ENCODE measurements around the gene TMEM231. TPM values are rescaled to one million over a fixed set of nuclear protein-coding genes. Genes with fewer than 3 reads are reported as not detected.

The TMEM231 gene
- total RNA-seq, 1 experiment from 2014 or later, result 3.4 TPM

DNA sequence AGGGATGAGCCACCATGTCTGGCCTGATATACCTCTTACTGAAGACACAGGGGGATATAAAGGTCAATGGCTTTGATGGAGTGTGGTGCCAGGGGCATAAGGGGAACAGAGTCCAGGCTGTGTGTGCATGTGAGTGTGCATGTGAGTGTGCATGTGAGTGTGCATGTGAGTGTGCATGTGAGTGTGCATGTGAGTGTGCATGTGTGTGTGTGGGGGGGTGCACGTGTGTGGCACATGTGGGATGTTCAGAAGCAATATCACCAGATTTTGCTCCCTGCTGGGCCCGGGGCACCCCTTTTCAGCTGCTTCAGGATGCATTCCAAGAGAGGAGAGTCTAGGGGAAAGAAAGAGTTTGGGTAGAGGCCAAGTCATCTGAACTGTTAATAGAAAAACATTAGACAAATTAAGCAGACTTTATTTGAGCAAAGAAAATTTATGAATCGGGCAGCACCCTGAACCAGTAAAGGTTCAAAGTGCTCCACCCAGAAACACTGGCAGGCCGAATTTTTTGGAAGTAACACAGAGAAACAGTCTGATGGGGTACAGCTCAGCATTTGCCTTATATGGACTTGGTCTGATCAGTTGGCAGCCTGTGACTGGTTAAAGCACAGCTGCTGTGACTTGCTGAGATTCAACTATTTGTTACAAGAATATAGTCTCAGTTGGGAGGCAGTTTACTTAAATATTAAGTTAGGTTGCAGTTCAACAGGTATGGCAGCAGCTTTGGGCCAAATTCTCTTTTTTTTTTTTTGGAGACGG is 29.8 kb downstream of the TMEM231 start:
- H4K8ac ChIP-seq (replicated peaks; ENCODE audit: insufficient read length, low read depth, low read length), result no peak overlapping the region
- H3K4me2 ChIP-seq (ENCODE audit: insufficient read depth, insufficient read length, low read length), result no peak overlapping the region
- Mint-ChIP-seq H3K4me3 (no peak overlapping the region), H3K27me3 (ENCODE audit: low read depth) (no peaks in the 10 kb centered on the region), H3K4me1 (peaks cover 0 to under 1% of the 10 kb centered on the region in 2 experiments; a peak in 1 of 4 replicates), H3K27ac (no peak overlapping the region), H3K36me3 (ENCODE audit: insufficient read depth in 1 of 3, low read depth in 3 of 3) (no peaks in the 10 kb centered on the region; a peak in 1 of 7 replicates), H3K9me3 (no peaks in the 10 kb centered on the region; a peak in 1 of 5 replicates)
- no peaks in the 10 kb centered on the region for H3K79me1 ChIP-seq (ENCODE audit: insufficient read depth, low read depth, low read length, poor library complexity, severe bottlenecking)
- H3K23me2 ChIP-seq (ENCODE audit: insufficient read length, low read depth, low read length, poor library complexity, severe bottlenecking), result no peaks in the 10 kb centered on the region
- no peak overlapping the region for H2BK20ac ChIP-seq (ENCODE audit: low read depth, low read length, poor library complexity, severe bottlenecking)
- no peak overlapping the region for H3K4ac ChIP-seq (ENCODE audit: low read depth, low read length)
- no peak overlapping the region for H3K14ac ChIP-seq (ENCODE audit: insufficient read depth, low read length)
- H3K27me3 ChIP-seq (ENCODE audit: insufficient read depth, low read length), result no peaks in the 10 kb centered on the region
- no peak overlapping the region for H2AFZ ChIP-seq (ENCODE audit: low read length)
- H2AK5ac ChIP-seq (ENCODE audit: insufficient read length, low read length), result no peak overlapping the region
- H2BK120ac ChIP-seq (ENCODE audit: low read depth, low read length, poor library complexity, severe bottlenecking), result no peak overlapping the region
- DNase-seq, result no peak
- H4K91ac ChIP-seq (ENCODE audit: insufficient read length, low read depth, low read length), result no peak overlapping the region
- H3K9ac ChIP-seq (ENCODE audit: extremely low read depth, insufficient read length, low read length), result no peak overlapping the region
- no peaks in the 10 kb centered on the region for H4K20me1 ChIP-seq (ENCODE audit: control insufficient read depth, insufficient read depth, insufficient read length)
- peak overlapping the region; percentile 34 for H3K18ac ChIP-seq (ENCODE audit: insufficient read length, low read depth, low read length)
- H3K27ac ChIP-seq (ENCODE audit: insufficient read length, low read depth, low read length), result no peak overlapping the region
- no CpG with 5 or more reads among the region's 5 CpGs for WGBS (ENCODE audit: extremely low coverage, insufficient read length, low lambda C conversion rate)
- no peak overlapping the region for H3T11ph ChIP-seq (ENCODE audit: low read length)
- H3K9me3 ChIP-seq (ENCODE audit: control insufficient read depth, low read depth, low read length), result no peaks in the 10 kb centered on the region
- H3K4me1 ChIP-seq (ENCODE audit: insufficient read depth, low read length), result no peaks in the 10 kb centered on the region
- TF ChIP-seq, protein P1, sequence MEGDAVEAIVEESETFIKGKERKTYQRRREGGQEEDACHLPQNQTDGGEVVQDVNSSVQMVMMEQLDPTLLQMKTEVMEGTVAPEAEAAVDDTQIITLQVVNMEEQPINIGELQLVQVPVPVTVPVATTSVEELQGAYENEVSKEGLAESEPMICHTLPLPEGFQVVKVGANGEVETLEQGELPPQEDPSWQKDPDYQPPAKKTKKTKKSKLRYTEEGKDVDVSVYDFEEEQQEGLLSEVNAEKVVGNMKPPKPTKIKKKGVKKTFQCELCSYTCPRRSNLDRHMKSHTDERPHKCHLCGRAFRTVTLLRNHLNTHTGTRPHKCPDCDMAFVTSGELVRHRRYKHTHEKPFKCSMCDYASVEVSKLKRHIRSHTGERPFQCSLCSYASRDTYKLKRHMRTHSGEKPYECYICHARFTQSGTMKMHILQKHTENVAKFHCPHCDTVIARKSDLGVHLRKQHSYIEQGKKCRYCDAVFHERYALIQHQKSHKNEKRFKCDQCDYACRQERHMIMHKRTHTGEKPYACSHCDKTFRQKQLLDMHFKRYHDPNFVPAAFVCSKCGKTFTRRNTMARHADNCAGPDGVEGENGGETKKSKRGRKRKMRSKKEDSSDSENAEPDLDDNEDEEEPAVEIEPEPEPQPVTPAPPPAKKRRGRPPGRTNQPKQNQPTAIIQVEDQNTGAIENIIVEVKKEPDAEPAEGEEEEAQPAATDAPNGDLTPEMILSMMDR (conservative IDR thresholded peaks at IDR 0.05), result no peak
- H4K5ac ChIP-seq (ENCODE audit: insufficient read length, low read depth, low read length), result no peak overlapping the region
- H3K56ac ChIP-seq (ENCODE audit: insufficient read length, low read depth, low read length), result no peak overlapping the region
- H3K79me2 ChIP-seq (ENCODE audit: insufficient read depth, low read length), result no peaks in the 10 kb centered on the region
- no peak overlapping the region for H2BK5ac ChIP-seq (ENCODE audit: insufficient read length, low read length)
- H2BK15ac ChIP-seq (ENCODE audit: low read depth, low read length), result no peak overlapping the region
- H3K23ac ChIP-seq (ENCODE audit: insufficient read length, low read depth, low read length), result no peak overlapping the region
- no peak overlapping the region for H2BK12ac ChIP-seq (ENCODE audit: insufficient read length, low read depth, low read length)
